ENCODE results near the gene EXOC2. TPM values are rescaled to one million over a fixed set of nuclear protein-coding genes. Genes with fewer than 3 reads are reported as not detected.

The EXOC2 gene, protein sequence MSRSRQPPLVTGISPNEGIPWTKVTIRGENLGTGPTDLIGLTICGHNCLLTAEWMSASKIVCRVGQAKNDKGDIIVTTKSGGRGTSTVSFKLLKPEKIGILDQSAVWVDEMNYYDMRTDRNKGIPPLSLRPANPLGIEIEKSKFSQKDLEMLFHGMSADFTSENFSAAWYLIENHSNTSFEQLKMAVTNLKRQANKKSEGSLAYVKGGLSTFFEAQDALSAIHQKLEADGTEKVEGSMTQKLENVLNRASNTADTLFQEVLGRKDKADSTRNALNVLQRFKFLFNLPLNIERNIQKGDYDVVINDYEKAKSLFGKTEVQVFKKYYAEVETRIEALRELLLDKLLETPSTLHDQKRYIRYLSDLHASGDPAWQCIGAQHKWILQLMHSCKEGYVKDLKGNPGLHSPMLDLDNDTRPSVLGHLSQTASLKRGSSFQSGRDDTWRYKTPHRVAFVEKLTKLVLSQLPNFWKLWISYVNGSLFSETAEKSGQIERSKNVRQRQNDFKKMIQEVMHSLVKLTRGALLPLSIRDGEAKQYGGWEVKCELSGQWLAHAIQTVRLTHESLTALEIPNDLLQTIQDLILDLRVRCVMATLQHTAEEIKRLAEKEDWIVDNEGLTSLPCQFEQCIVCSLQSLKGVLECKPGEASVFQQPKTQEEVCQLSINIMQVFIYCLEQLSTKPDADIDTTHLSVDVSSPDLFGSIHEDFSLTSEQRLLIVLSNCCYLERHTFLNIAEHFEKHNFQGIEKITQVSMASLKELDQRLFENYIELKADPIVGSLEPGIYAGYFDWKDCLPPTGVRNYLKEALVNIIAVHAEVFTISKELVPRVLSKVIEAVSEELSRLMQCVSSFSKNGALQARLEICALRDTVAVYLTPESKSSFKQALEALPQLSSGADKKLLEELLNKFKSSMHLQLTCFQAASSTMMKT
- 10 to 100 TPM; 28.1 to 35.0 TPM for total RNA-seq
- 26.9 TPM for polyA plus RNA-seq (2013, experiment 1 of 2)
- 24.6 TPM for polyA plus RNA-seq (2013, experiment 2 of 2)
- long read RNA-seq, experiment 1, full-length matches to known transcripts, result 3 of 18 reads
- long read RNA-seq, experiment 1, partial matches to known transcripts, result 9 of 18 reads
- long read RNA-seq, experiment 1, other reads (novel, unspliced or antisense), result 6 of 18 reads
- long read RNA-seq, experiment 2, full-length matches to known transcripts, result 127 of 182 reads
- long read RNA-seq, experiment 2, partial matches to known transcripts, result 15 of 182 reads
- long read RNA-seq, experiment 2, other reads (novel, unspliced or antisense), result 40 of 182 reads
- long read RNA-seq, experiment 3, full-length matches to known transcripts, result 158 of 235 reads
- long read RNA-seq, experiment 3, partial matches to known transcripts, result 14 of 235 reads
- long read RNA-seq, experiment 3, other reads (novel, unspliced or antisense), result 63 of 235 reads
- long read RNA-seq, experiment 4, full-length matches to known transcripts, result 1 of 5 reads
- long read RNA-seq, experiment 4, partial matches to known transcripts, result 3 of 5 reads
- long read RNA-seq, experiment 4, other reads (novel, unspliced or antisense), result 1 of 5 reads

DNA sequence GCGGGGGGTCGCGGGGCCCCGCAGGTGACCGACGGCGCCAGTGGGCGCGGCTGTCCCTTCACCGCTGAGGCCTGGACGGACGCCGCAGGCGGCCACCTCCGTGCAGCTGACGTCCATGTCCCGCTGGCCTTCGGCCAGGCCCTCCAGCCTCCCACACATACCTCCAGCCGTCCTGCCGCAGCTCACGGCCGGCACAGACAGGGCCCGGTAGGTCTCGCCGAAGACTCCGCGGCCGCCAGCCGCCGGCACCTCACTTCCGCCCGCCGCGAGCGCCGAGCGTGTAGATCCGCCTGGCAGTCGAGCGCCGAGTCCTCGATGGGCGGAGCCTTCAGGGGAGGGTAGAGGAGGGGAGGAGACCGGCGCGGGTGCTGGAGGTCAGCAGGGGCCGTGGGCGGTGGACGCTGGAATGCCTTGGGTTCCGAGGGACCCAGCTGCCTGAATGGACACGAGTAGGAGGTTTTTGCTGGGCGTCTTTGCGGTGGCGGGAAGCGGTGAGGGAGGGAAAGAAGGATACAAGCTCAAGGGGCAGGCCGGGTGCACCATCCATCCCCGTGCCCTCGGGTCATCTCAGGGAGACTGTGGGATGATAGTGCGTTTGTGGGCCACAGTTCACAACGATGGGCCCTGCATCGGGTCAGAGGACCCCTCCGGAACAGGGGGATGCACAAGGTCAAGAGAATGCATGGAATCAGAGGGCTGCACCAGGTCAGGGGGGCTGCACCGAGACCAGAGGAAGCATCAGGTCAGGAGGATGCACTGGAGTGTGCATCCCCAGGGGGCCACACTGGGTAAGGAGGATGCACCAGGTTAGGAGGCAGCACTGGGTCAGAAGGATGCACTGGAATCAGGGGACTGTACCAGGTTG, at the start of gene EXOC2:
Gene EXOC2 (minus strand): TSS at position 282 of the 865 bp plus-strand sequence. CDS start 55,321 bp downstream, outside the sequence.
- Histone ChIP-seq H3K9ac (ENCODE audit: extremely low read depth, low read length, poor library complexity, severe bottlenecking) (peak within 1 kb of the TSS; percentile 65), H3K9me3 (ENCODE audit: control insufficient read depth, low read length) (no peaks in the 10 kb centered on the region), H3K36me3 (ENCODE audit: control insufficient read depth, insufficient read depth, low read length) (peaks cover 2% of the 10 kb centered on the region), H3K4me1 (ENCODE audit: control insufficient read depth, insufficient read depth, low read length) (no peaks in the 10 kb centered on the region), H3K27me3 (ENCODE audit: control insufficient read depth, insufficient read depth, low read length, poor library complexity, severe bottlenecking) (no peaks in the 10 kb centered on the region), H3K27ac (ENCODE audit: low read depth, low read length) (no peak within 1 kb of the TSS), H3K4me3 (ENCODE audit: low read length) (peak within 1 kb of the TSS; percentile 96)
- Mint-ChIP-seq H3K36me3 (ENCODE audit: low read depth) (peaks cover 4% of the 10 kb centered on the region), H3K4me1 (peaks cover 14% of the 10 kb centered on the region), H3K27me3 (ENCODE audit: insufficient read depth) (no peaks in the 10 kb centered on the region), H3K9me3 (no peaks in the 10 kb centered on the region), H3K4me3 (peak within 1 kb of the TSS; percentile 92), H3K27ac (peak within 1 kb of the TSS; percentile 83)
- DNase-seq, result peak; percentile 95
- WGBS, 2 experiments (ENCODE audit: insufficient coverage in 1 of 2, insufficient read length in 1 of 2), result 0 to 1% methylated on average over 17 to 63 of the region's 63 CpGs
- TF ChIP-seq, protein P1, sequence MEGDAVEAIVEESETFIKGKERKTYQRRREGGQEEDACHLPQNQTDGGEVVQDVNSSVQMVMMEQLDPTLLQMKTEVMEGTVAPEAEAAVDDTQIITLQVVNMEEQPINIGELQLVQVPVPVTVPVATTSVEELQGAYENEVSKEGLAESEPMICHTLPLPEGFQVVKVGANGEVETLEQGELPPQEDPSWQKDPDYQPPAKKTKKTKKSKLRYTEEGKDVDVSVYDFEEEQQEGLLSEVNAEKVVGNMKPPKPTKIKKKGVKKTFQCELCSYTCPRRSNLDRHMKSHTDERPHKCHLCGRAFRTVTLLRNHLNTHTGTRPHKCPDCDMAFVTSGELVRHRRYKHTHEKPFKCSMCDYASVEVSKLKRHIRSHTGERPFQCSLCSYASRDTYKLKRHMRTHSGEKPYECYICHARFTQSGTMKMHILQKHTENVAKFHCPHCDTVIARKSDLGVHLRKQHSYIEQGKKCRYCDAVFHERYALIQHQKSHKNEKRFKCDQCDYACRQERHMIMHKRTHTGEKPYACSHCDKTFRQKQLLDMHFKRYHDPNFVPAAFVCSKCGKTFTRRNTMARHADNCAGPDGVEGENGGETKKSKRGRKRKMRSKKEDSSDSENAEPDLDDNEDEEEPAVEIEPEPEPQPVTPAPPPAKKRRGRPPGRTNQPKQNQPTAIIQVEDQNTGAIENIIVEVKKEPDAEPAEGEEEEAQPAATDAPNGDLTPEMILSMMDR (conservative IDR thresholded peaks at IDR 0.05), result no peak

GRCh38 chr6:741410-742339, 48.7 kb upstream of the EXOC2 start:
- Mint-ChIP-seq H3K9me3 (no peaks in the 10 kb centered on the region), H3K4me1 (no peaks in the 10 kb centered on the region), H3K4me3 (no peak overlapping the region), H3K27ac (no peak overlapping the region), H3K27me3 (ENCODE audit: insufficient read depth) (no peaks in the 10 kb centered on the region), H3K36me3 (ENCODE audit: low read depth) (no peaks in the 10 kb centered on the region)
- TF ChIP-seq, protein P1 (conservative IDR thresholded peaks at IDR 0.05), result no peak
- DNase-seq, result no peak
- Histone ChIP-seq H3K9ac (ENCODE audit: extremely low read depth, low read length, poor library complexity, severe bottlenecking) (no peak overlapping the region), H3K36me3 (ENCODE audit: control insufficient read depth, insufficient read depth, low read length) (no peaks in the 10 kb centered on the region), H3K9me3 (ENCODE audit: control insufficient read depth, low read length) (no peaks in the 10 kb centered on the region), H3K27me3 (ENCODE audit: control insufficient read depth, insufficient read depth, low read length, poor library complexity, severe bottlenecking) (no peaks in the 10 kb centered on the region), H3K4me3 (ENCODE audit: low read length) (no peak overlapping the region), H3K27ac (ENCODE audit: low read depth, low read length) (no peak overlapping the region), H3K4me1 (ENCODE audit: control insufficient read depth, insufficient read depth, low read length) (no peaks in the 10 kb centered on the region)
- WGBS, 2 experiments (ENCODE audit: insufficient coverage in 1 of 2, insufficient read length in 1 of 2), result 91% methylated on average over 4 to 5 of the region's 5 CpGs

Data from endodermal cell (in vitro differentiated cells).